Natural killer cell (primary cell): ENCODE measurements around the gene SULF2. TPM values are rescaled to one million over a fixed set of nuclear protein-coding genes. Genes with fewer than 3 reads are reported as not detected.

Source experiments
- ATAC-seq, 3 donors: fragments of 150-1000 bp in 2 of 3; fragments of 200-7000 bp in 1 of 3; cut with Tn5 transposase; 1 replicate in 1 of 3; 2 replicates in 2 of 3; pipeline ENCODE4 v1.10.0; 2021; ENCODE audit warnings: mild to moderate bottlenecking in 2 of 3, moderate library complexity in 2 of 3
- DNase-seq, 2 donors: peaks; one replicate each; pipeline versions ENCODE4 v3.0.0 to v3.0.0-alpha.2; 2013 to 2021; ENCODE audit warnings: mixed read lengths in 1 of 2
- H3K27ac ChIP-seq: one replicate; pipeline ENCODE4 v1.5.1; 2013; ENCODE audit warnings: mild to moderate bottlenecking, low read length
- H3K27me3 ChIP-seq: one replicate; pipeline ENCODE4 v1.6.1; 2013; ENCODE audit warnings: low read length; ENCODE audit not compliant: control insufficient read depth, insufficient read depth
- H3K36me3 ChIP-seq: one replicate; pipeline ENCODE4 v1.6.1; 2013; ENCODE audit warnings: low read length; ENCODE audit not compliant: control insufficient read depth, insufficient read depth
- H3K4me1 ChIP-seq: one replicate; pipeline ENCODE4 v1.6.1; 2013; ENCODE audit warnings: low read length; ENCODE audit not compliant: control insufficient read depth, insufficient read depth
- H3K4me3 ChIP-seq: one replicate; pipeline ENCODE4 v1.5.1; 2013; ENCODE audit warnings: low read length
- H3K9me3 ChIP-seq: one replicate; pipeline ENCODE4 v1.6.1; 2013; ENCODE audit warnings: low read length; ENCODE audit not compliant: control insufficient read depth, insufficient read depth
- H3K27ac Mint-ChIP-seq, 2 donors: one replicate each; pipeline ENCODE4 v1.8.0; 2022; ENCODE audit warnings: mild to moderate bottlenecking in 2 of 2, mixed read lengths in 2 of 2, moderate library complexity in 1 of 2
- H3K27me3 Mint-ChIP-seq, 2 donors: one replicate each; pipeline ENCODE4 v1.8.0; 2022; ENCODE audit warnings: low read depth in 2 of 2, mixed read lengths in 2 of 2
- H3K36me3 Mint-ChIP-seq: one replicate; pipeline ENCODE4 v1.8.0; 2022; ENCODE audit warnings: mixed read lengths
- H3K4me1 Mint-ChIP-seq, 2 donors: one replicate each; pipeline ENCODE4 v1.8.0; 2022; ENCODE audit warnings: mixed read lengths in 2 of 2
- H3K4me3 Mint-ChIP-seq: one replicate; pipeline ENCODE4 v1.8.0; 2022; ENCODE audit warnings: mild to moderate bottlenecking, moderate library complexity, mixed read lengths
- H3K9me3 Mint-ChIP-seq, 2 donors: one replicate each; pipeline ENCODE4 v1.8.0; 2022; ENCODE audit warnings: mixed read lengths in 2 of 2
- WGBS: methylation state at CpG from one replicate; pipeline ENCODE4 v1.1.7; 2013; ENCODE audit warnings: missing lambda C conversion rate; ENCODE audit not compliant: insufficient coverage; 5-methylcytosine and 5-hydroxymethylcytosine counted together
- intact Hi-C: fragments of 100-400 bp; cut with micrococcal nuclease; formaldehyde crosslinking; loops from one replicate; pipeline ENCODE4 v1.14.2; 2022
- total RNA-seq, 4 donors: library from RNA; stranded (reverse); fragments of 120-200 nt in 1 of 4; gene quantifications; one replicate each; pipeline versions ENCODE4 v1.2.3 to v1.2.4, GENCODE V29; 2013 to 2022
- TF ChIP-seq, protein P1 (sequence below): fragments of 200-600 bp; IDR thresholded peaks from one replicate; pipeline ENCODE4 v1.8.0; 2022; ENCODE audit warnings: antibody characterized with exemption

Gene SULF2
- total RNA-seq, 3 donors from 2014 or later (not counting 1 experiment from before 2014, with no cell fraction given), result 8.1 to 48.7 (median 12.3) TPM

GRCh38 chr20:47677635-47678453, 107.4 kb downstream of the SULF2 start:
- no peaks in the 10 kb centered on the region for H3K9me3 ChIP-seq
- Mint-ChIP-seq H3K27ac (no peak overlapping the region), H3K9me3 (no peaks in the 10 kb centered on the region), H3K36me3 (no peaks in the 10 kb centered on the region), H3K27me3 (peaks cover 0 to 2% of the 10 kb centered on the region in 2 donors), H3K4me3 (no peak overlapping the region), H3K4me1 (peaks cover 6 to 7% of the 10 kb centered on the region in 2 donors)
- peak; percentile 42 to 74 (median 54) for ATAC-seq
- TF ChIP-seq, protein P1, sequence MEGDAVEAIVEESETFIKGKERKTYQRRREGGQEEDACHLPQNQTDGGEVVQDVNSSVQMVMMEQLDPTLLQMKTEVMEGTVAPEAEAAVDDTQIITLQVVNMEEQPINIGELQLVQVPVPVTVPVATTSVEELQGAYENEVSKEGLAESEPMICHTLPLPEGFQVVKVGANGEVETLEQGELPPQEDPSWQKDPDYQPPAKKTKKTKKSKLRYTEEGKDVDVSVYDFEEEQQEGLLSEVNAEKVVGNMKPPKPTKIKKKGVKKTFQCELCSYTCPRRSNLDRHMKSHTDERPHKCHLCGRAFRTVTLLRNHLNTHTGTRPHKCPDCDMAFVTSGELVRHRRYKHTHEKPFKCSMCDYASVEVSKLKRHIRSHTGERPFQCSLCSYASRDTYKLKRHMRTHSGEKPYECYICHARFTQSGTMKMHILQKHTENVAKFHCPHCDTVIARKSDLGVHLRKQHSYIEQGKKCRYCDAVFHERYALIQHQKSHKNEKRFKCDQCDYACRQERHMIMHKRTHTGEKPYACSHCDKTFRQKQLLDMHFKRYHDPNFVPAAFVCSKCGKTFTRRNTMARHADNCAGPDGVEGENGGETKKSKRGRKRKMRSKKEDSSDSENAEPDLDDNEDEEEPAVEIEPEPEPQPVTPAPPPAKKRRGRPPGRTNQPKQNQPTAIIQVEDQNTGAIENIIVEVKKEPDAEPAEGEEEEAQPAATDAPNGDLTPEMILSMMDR, result peak; percentile 62
- H3K4me1 ChIP-seq, result no peaks in the 10 kb centered on the region
- no peak overlapping the region for H3K4me3 ChIP-seq
- H3K27me3 ChIP-seq, result no peaks in the 10 kb centered on the region
- peak in 1 of 2 donors; percentile 73 for DNase-seq
- H3K36me3 ChIP-seq, result no peaks in the 10 kb centered on the region
- intact Hi-C loops, result loop anchor here (5.0 kb wide), 1 partner anchor 944 kb away; no protein-coding TSS in a partner anchor
- H3K27ac ChIP-seq, result no peak overlapping the region
- 43% methylated on average over 15 of the region's 15 CpGs for WGBS

DNA sequence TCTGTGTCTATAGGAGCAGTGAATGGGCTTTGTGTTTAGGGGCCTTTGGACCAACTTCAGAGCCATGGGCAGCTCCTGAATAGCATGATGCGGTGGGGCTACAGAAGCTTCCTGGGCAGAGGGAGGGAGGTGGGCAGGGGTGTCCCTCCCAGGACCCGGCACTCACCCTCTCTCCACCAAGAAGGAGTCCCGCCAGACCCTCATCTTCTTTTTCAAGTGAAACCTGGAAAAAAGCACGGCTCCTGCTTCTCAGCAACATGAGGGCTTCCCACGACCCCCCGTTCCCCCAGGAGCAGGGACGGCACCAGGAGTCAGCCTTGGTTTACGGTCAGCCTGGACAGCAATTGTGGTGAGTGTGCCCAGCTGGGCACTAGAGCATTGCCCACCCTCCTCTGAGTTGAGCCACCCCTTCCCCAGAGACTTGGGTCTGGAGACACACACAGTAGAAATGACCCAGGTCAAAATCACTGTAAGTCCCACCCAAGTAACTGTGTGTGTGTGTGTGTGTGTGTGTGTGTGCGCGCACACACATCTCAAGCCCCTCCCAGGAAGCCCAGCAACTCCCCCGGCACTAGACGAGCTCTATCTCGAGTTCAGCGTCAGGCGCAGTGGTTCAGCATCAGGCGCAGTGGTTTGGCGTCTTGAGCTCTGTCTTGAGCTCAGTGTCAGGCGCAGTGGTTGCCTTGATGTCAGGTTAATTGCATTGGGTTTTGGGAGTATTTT, 108.2 kb downstream of the SULF2 start:
- Histone ChIP-seq H3K27ac (no peak overlapping the region), H3K4me1 (no peaks in the 10 kb centered on the region), H3K27me3 (no peaks in the 10 kb centered on the region), H3K4me3 (no peak overlapping the region), H3K9me3 (no peaks in the 10 kb centered on the region), H3K36me3 (no peaks in the 10 kb centered on the region)
- Mint-ChIP-seq H3K4me1 (peaks cover 6 to 7% of the 10 kb centered on the region in 2 donors), H3K27me3 (peaks cover 0 to 2% of the 10 kb centered on the region in 2 donors), H3K36me3 (no peaks in the 10 kb centered on the region), H3K4me3 (no peak overlapping the region), H3K9me3 (no peaks in the 10 kb centered on the region), H3K27ac (no peak overlapping the region)
- ATAC-seq, result peak in 1 of 3 donors; percentile 28
- peak in 1 of 2 donors; percentile 23 for DNase-seq
- TF ChIP-seq, protein P1, result no peak
- WGBS, result 61% methylated on average over 18 of the region's 18 CpGs
- intact Hi-C loops, result loop anchor here (5.0 kb wide), 1 partner anchor 945 kb away; no protein-coding TSS in a partner anchor

DNA sequence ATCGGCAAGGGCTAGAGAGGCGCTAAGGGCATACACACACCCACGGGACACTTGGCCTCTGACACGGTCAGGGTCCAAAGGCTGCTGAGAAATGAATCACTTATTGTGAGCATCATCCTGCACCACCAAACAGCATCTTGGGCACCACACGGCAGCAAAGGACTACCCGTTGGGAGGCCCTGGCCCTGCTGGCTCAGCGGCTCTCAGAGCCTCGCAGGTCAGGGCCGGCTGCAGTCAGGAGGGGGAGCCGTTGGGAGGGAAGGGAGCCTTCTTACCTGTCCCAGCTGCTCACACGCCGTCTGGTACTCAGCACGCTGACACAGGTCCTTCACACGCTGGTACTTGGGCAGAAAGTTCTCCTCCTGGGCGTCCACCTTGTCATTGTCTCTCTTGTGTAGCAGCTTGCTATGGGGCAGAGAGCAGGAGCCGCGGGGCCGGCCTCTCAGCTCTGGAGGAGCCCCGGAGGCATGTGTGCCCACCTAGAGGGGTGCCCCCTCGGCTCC, 109.0 kb downstream of the SULF2 start:
- Histone ChIP-seq H3K4me1 (no peaks in the 10 kb centered on the region), H3K36me3 (no peaks in the 10 kb centered on the region), H3K27me3 (no peaks in the 10 kb centered on the region), H3K4me3 (no peak overlapping the region), H3K9me3 (no peaks in the 10 kb centered on the region), H3K27ac (no peak overlapping the region)
- Mint-ChIP-seq H3K4me1 (peaks cover 6 to 7% of the 10 kb centered on the region in 2 donors), H3K36me3 (no peaks in the 10 kb centered on the region), H3K27ac (no peak overlapping the region), H3K9me3 (no peaks in the 10 kb centered on the region), H3K27me3 (peaks cover 0 to 2% of the 10 kb centered on the region in 2 donors), H3K4me3 (no peak overlapping the region)
- WGBS, result 85% methylated on average over 20 of the region's 20 CpGs
- no peak for DNase-seq
- TF ChIP-seq, protein P1, result no peak
- no peak for ATAC-seq
- intact Hi-C loops, result loop anchor here (5.0 kb wide), 1 partner anchor 946 kb away; no protein-coding TSS in a partner anchor
